Fibroblast of lung (primary cell): ENCODE data around the gene RASEF. TPM values are rescaled to one million over a fixed set of nuclear protein-coding genes. Genes with fewer than 3 reads are reported as not detected.

Source experiments
- DNase-seq, 2 donors: peaks; one replicate each; pipeline versions ENCODE4 v3.0.0 to v3.0.0-alpha.2; 2010; ENCODE audit warnings: low read depth in 2 of 2
- H2AFZ ChIP-seq: 2 replicates; pipeline ENCODE4 v1.5.1; 2012; ENCODE audit warnings: low read length, control low read depth, inconsistent platforms
- H3K27ac ChIP-seq: 2 replicates; pipeline ENCODE4 v1.5.1; 2011; ENCODE audit warnings: low read length, control low read depth; ENCODE audit not compliant: insufficient read depth
- H3K27me3 ChIP-seq: 2 replicates; pipeline ENCODE4 v1.5.1; 2011; ENCODE audit warnings: mild to moderate bottlenecking, low read length; ENCODE audit not compliant: control insufficient read depth, insufficient read depth
- H3K36me3 ChIP-seq: 2 replicates; pipeline ENCODE4 v1.5.1; 2011; ENCODE audit warnings: low read length; ENCODE audit not compliant: control insufficient read depth, insufficient read depth
- H3K4me1 ChIP-seq: 2 replicates; pipeline ENCODE4 v1.5.1; 2011; ENCODE audit warnings: low read length; ENCODE audit not compliant: control insufficient read depth, insufficient read depth; ENCODE audit errors: extremely low read depth
- H3K4me2 ChIP-seq: 2 replicates; pipeline ENCODE4 v1.5.1; 2011; ENCODE audit warnings: low read length, control low read depth; ENCODE audit not compliant: insufficient read depth; ENCODE audit errors: extremely low read depth
- H3K4me3 ChIP-seq, 4 experiments: fragments of 200-600 bp in 1 of 4; sonication (generic) in 1 of 4; replicated peaks in 1 of 4; 2 replicates each; pipeline ENCODE4 v1.5.1; 2011 to 2016; ENCODE audit warnings: low read length in 4 of 4, low read depth in 3 of 4, mild to moderate bottlenecking in 3 of 4, control low read depth in 2 of 4, inconsistent platforms in 1 of 4, mixed read lengths in 1 of 4; ENCODE audit not compliant: insufficient read depth in 1 of 4; ENCODE audit errors: control extremely low read depth in 1 of 4
- H3K79me2 ChIP-seq: 2 replicates; pipeline ENCODE4 v1.5.1; 2012; ENCODE audit warnings: mild to moderate bottlenecking, low read length, inconsistent platforms; ENCODE audit not compliant: control insufficient read depth, insufficient read depth
- H3K9ac ChIP-seq: 2 replicates; pipeline ENCODE4 v1.5.1; 2011; ENCODE audit warnings: mild to moderate bottlenecking, low read length, control low read depth; ENCODE audit not compliant: insufficient read depth
- H3K9me3 ChIP-seq: 2 replicates; pipeline ENCODE4 v1.5.1; 2012; ENCODE audit warnings: low read depth, low read length; ENCODE audit not compliant: control insufficient read depth, insufficient read depth
- H4K20me1 ChIP-seq: 2 replicates; pipeline ENCODE4 v1.5.1; 2011; ENCODE audit warnings: low read length; ENCODE audit not compliant: control insufficient read depth, insufficient read depth; ENCODE audit errors: extremely low read depth
- CTCF ChIP-seq, 2 donors: IDR thresholded peaks in 1 of 2; conservative IDR thresholded peaks in 1 of 2; 1 replicate in 1 of 2; 2 replicates in 1 of 2; pipeline ENCODE4 v1.5.1; 2011 to 2012; ENCODE audit warnings: low read length in 2 of 2, control low read depth in 1 of 2, inconsistent platforms in 1 of 2, low read depth in 1 of 2, mild to moderate bottlenecking in 1 of 2
- EZH2 ChIP-seq: IDR thresholded peaks from 2 replicates; pipeline ENCODE4 v1.5.1; 2012; ENCODE audit warnings: low read length, control low read depth, mild to moderate bottlenecking; ENCODE audit errors: missing control alignments
- polyA plus RNA-seq, 2 donors: library from polyadenylated mRNA; depleted of rRNA in 1 of 2; stranded (reverse) in 1 of 2; unstranded in 1 of 2; fragments of >200 nt; gene quantifications; 2 replicates each; pipeline ENCODE4 v1.2.1, GENCODE V29; 2011 to 2012; ENCODE audit warnings: missing spikeins in 1 of 2
- total RNA-seq: library from RNA; depleted of rRNA; stranded (reverse); fragments of >200 nt; gene quantifications from 2 replicates; pipeline ENCODE4 v1.2.1, GENCODE V29; 2014

The RASEF gene
- total and polyA plus RNA-seq, 2 donors (not counting 1 experiment from before 2014, with no cell fraction given): 0.28 to 1.2 TPM

- no peak overlapping the region for H3K4me2 ChIP-seq
- no peak overlapping the region for H3K4me3 ChIP-seq
- TF ChIP-seq EZH2: no peak
- TF ChIP-seq CTCF (conservative IDR thresholded peaks at IDR 0.05 in 1 of 2, IDR thresholded peaks at IDR 0.05 in 1 of 2; ENCODE audit: low read depth in 1 of 2, low read length in 2 of 2): no peak
- no peaks in the 10 kb centered on the region for H3K36me3 ChIP-seq
- no peak overlapping the region for H3K9ac ChIP-seq
- DNase-seq: no peak
- no peaks in the 10 kb centered on the region for H3K79me2 ChIP-seq
- H2AFZ ChIP-seq: no peak overlapping the region
- H3K9me3 ChIP-seq: no peaks in the 10 kb centered on the region
- H3K27me3 ChIP-seq: peaks cover 12% of the 10 kb centered on the region
- no peaks in the 10 kb centered on the region for H4K20me1 ChIP-seq
- H3K4me1 ChIP-seq: no peaks in the 10 kb centered on the region
- no peak overlapping the region for H3K27ac ChIP-seq
These were observed 3.5 kb downstream of the RASEF start for GRCh38 chr9:83059417-83059816.

- Histone ChIP-seq H2AFZ (no peak overlapping the region), H3K27me3 (peaks cover 4% of the 10 kb centered on the region), H3K27ac (no peak overlapping the region), H3K9ac (no peak overlapping the region), H3K9me3 (no peaks in the 10 kb centered on the region), H3K4me3 (no peak overlapping the region), H3K79me2 (no peaks in the 10 kb centered on the region), H3K36me3 (no peaks in the 10 kb centered on the region), H3K4me1 (no peaks in the 10 kb centered on the region), H4K20me1 (no peaks in the 10 kb centered on the region), H3K4me2 (no peak overlapping the region)
- TF ChIP-seq EZH2 (no peak), CTCF (conservative IDR thresholded peaks at IDR 0.05 in 1 of 2, IDR thresholded peaks at IDR 0.05 in 1 of 2; ENCODE audit: low read depth in 1 of 2, low read length in 2 of 2) (no peak)
- no peak for DNase-seq
These were observed 6.0 kb downstream of the RASEF start for GRCh38 chr9:83056911-83057310.

GRCh38 chr9:83056174-83056573 lies 6.8 kb downstream of the RASEF start:
- Histone ChIP-seq H3K36me3 (no peaks in the 10 kb centered on the region), H3K27me3 (no peaks in the 10 kb centered on the region), H3K4me3 (no peak overlapping the region), H2AFZ (no peak overlapping the region), H3K9me3 (no peaks in the 10 kb centered on the region), H3K9ac (no peak overlapping the region), H3K4me2 (no peak overlapping the region), H3K4me1 (no peaks in the 10 kb centered on the region), H3K27ac (no peak overlapping the region), H3K79me2 (no peaks in the 10 kb centered on the region), H4K20me1 (no peaks in the 10 kb centered on the region)
- no peak for TF ChIP-seq EZH2
- DNase-seq: no peak
